Adrenal gland (tissue), 12 donors: ENCODE measurements around the gene GRAMD1B. TPM values are rescaled to one million over a fixed set of nuclear protein-coding genes. Genes with fewer than 3 reads are reported as not detected.

Experiments used
- DNase-seq, 7 donors: peaks; one replicate each; pipeline ENCODE4 v3.0.0-alpha.2; 2019 to 2020
- H3K27ac ChIP-seq, 5 donors: fragments of 200-600 bp; sonication (generic) in 4 of 5; 1 replicate in 3 of 5; 2 replicates in 2 of 5; pipeline versions ENCODE4 v1.5.1 to v1.8.0; 2016 to 2020; ENCODE audit warnings: mild to moderate bottlenecking in 1 of 5
- H3K27me3 ChIP-seq: fragments of 200-600 bp; 2 replicates; pipeline ENCODE4 v1.8.0; 2021
- H3K36me3 ChIP-seq, 2 donors: fragments of 200-600 bp; replicated peaks in 1 of 2; 1 replicate in 1 of 2; 2 replicates in 1 of 2; pipeline versions ENCODE4 v1.5.1 to v1.8.0; 2018 to 2022
- H3K4me1 ChIP-seq, 2 donors: fragments of 200-600 bp; replicated peaks in 1 of 2; 1 replicate in 1 of 2; 2 replicates in 1 of 2; pipeline versions ENCODE4 v1.5.1 to v1.8.0; 2018 to 2021
- H3K4me3 ChIP-seq, 4 donors: fragments of 200-600 bp; sonication (generic) in 3 of 4; one replicate each; pipeline ENCODE4 v1.5.1; 2016 to 2018
- H3K9me3 ChIP-seq, 3 donors: fragments of 200-600 bp; sonication (generic) in 1 of 3; replicated peaks in 1 of 3; 1 replicate in 2 of 3; 2 replicates in 1 of 3; pipeline versions ENCODE4 v1.5.1 to v1.8.0; 2016 to 2021
- CTCF ChIP-seq, 6 experiments: fragments of 450-650 bp in 4 of 6; fragments of 200-600 bp in 2 of 6; sonication (generic) in 1 of 6; IDR thresholded peaks; 1 replicate in 5 of 6; 2 replicates in 1 of 6; pipeline versions ENCODE4 v1.5.1 to v1.8.0; 2016 to 2021; ENCODE audit warnings: antibody characterized with exemption in 6 of 6, mild to moderate bottlenecking in 2 of 6, moderate library complexity in 1 of 6
- POLR2A ChIP-seq, 2 donors: fragments of 450-650 bp; IDR thresholded peaks; one replicate each; pipeline ENCODE4 v1.6.1; 2017; ENCODE audit warnings: antibody characterized with exemption in 2 of 2, mild to moderate bottlenecking in 2 of 2, moderate library complexity in 1 of 2
- WGBS, 4 donors: extraction: QIAGEN DNeasy Blood & Tissue Kit in 2 of 4; methylation state at CpG; one replicate each; pipeline versions ENCODE4 v1.1.5 to v1.1.7; 2013 to 2017; 5-methylcytosine and 5-hydroxymethylcytosine counted together
- intact Hi-C, 2 donors: fragments of 100-400 bp; cut with DNase I; formaldehyde crosslinking; loops; one replicate each; pipeline versions ENCODE4 v1.14.1 to v1.15.0; 2022 to 2023
- polyA plus RNA-seq, 3 donors: library from polyadenylated mRNA; stranded (reverse); fragments of 200-250 nt in 2 of 3; fragments of 350-450 nt in 1 of 3; fragmentation: Illumina TruSeq in 1 of 3; extraction: RNeasy Lipid Tissue Mini Kit (QIAGEN cat#74804) in 1 of 3; gene quantifications; one replicate each; pipeline ENCODE4 v1.2.3, GENCODE V29; 2013 to 2014
- total RNA-seq, 9 donors: library from RNA; depleted of rRNA in 4 of 9; stranded (reverse); fragments of >200 nt in 4 of 9; fragments of 120-200 nt in 1 of 9; fragmentation: NEBNext Ultra II Directional in 1 of 9; extraction: Animal tissue kit (Norgen Biotek cat#: 25700) in 1 of 9; gene quantifications; one replicate each; pipeline versions ENCODE4 v1.1.0 to v1.2.4, GENCODE V29; 2013 to 2023
- donor health status: healthy with polysubstance abuse.
- donor health status: Bipolar disorder and iron deficiency.
- donor health status: DM: yes; HTN: yes; CAD: no.
- donor health status: DM: no; HTN: no; CAD: no.
- donor health status: DM: no; HTN: no; CAD: no.
- donor health status: DM: yes; HTN: yes; CAD: no.

GRAMD1B gene
- total and polyA plus RNA-seq, 12 donors, result 101 to 1,898 (median 285) TPM

GRCh38 chr11:123564221-123564620, 134.2 kb downstream of the GRAMD1B start:
- no peak for TF ChIP-seq POLR2A (IDR thresholded peaks at IDR 0.05)
- no peaks in the 10 kb centered on the region for H3K36me3 ChIP-seq
- DNase-seq, result peak in 3 of 7 donors; percentile 3 to 12 (median 6)
- 85 to 93% (median 92%) methylated on average over 3 of the region's 3 CpGs for WGBS, 4 donors
- intact Hi-C loops, result no loop called here
- H3K4me1 ChIP-seq, result peaks cover 49 to 92% of the 10 kb centered on the region in 2 donors
- no peaks in the 10 kb centered on the region for H3K27me3 ChIP-seq
- H3K27ac ChIP-seq, result peak overlapping the region in 2 of 5 donors; percentile 40 to 92
- no peaks in the 10 kb centered on the region for H3K9me3 ChIP-seq
- H3K4me3 ChIP-seq, result no peak overlapping the region

GRCh38 chr11:123566852-123567251, 136.8 kb downstream of the GRAMD1B start:
- DNase-seq, result peak in 1 of 7 donors; percentile 9
- no peaks in the 10 kb centered on the region for H3K36me3 ChIP-seq
- peak overlapping the region in 3 of 5 donors; percentile 56 to 62 (median 62) for H3K27ac ChIP-seq
- peaks cover 27 to 86% of the 10 kb centered on the region in 2 donors for H3K4me1 ChIP-seq
- H3K27me3 ChIP-seq, result no peaks in the 10 kb centered on the region
- WGBS, 4 donors, result 49 to 59% (median 55%) methylated on average over 4 of the region's 4 CpGs
- TF ChIP-seq CTCF (IDR thresholded peaks at IDR 0.05) (no peak), POLR2A (IDR thresholded peaks at IDR 0.05) (no peak)
- no peak overlapping the region for H3K4me3 ChIP-seq
- H3K9me3 ChIP-seq, result no peaks in the 10 kb centered on the region
- intact Hi-C loops, result no loop called here

- Histone ChIP-seq H3K27me3 (no peaks in the 10 kb centered on the region), H3K36me3 (no peaks in the 10 kb centered on the region), H3K4me1 (peaks cover 23 to 84% of the 10 kb centered on the region in 2 donors), H3K27ac (peak overlapping the region in 3 of 5 donors; percentile 56 to 62 (median 62)), H3K4me3 (no peak overlapping the region), H3K9me3 (no peaks in the 10 kb centered on the region)
- intact Hi-C loops, result no loop called here
- peak in 3 of 7 donors; percentile 32 to 48 (median 41) for DNase-seq
- WGBS, 4 donors, result 15 to 40% (median 23%) methylated on average over 1 of the region's 1 CpG
- TF ChIP-seq CTCF (IDR thresholded peaks at IDR 0.05) (no peak), POLR2A (IDR thresholded peaks at IDR 0.05) (no peak)
Measured at GRCh38 chr11:123567466-123567865, 137.4 kb downstream of the GRAMD1B start.

GRCh38 chr11:123568367-123568870, 138.3 kb downstream of the GRAMD1B start:
- TF ChIP-seq POLR2A (IDR thresholded peaks at IDR 0.05), result no peak
- TF ChIP-seq CTCF (IDR thresholded peaks at IDR 0.05), result no peak
- 69 to 78% (median 71%) methylated on average over 7 of the region's 7 CpGs for WGBS, 4 donors
- H3K4me1 ChIP-seq, result peaks cover 20 to 74% of the 10 kb centered on the region in 2 donors
- no peaks in the 10 kb centered on the region for H3K27me3 ChIP-seq
- H3K4me3 ChIP-seq, result no peak overlapping the region
- no peaks in the 10 kb centered on the region for H3K36me3 ChIP-seq
- DNase-seq, result peak in 1 of 7 donors; percentile 11
- H3K27ac ChIP-seq, result peak overlapping the region in 3 of 5 donors; percentile 5 to 62 (median 62)
- H3K9me3 ChIP-seq, result no peaks in the 10 kb centered on the region
- intact Hi-C loops, result no loop called here

GRCh38 chr11:123569393-123569792, 139.3 kb downstream of the GRAMD1B start:
- no peak for TF ChIP-seq POLR2A (IDR thresholded peaks at IDR 0.05)
- no peak for DNase-seq
- 83 to 92% (median 88%) methylated on average over 5 of the region's 5 CpGs for WGBS, 4 donors
- Histone ChIP-seq H3K4me3 (no peak overlapping the region), H3K27ac (peak overlapping the region in 1 of 5 donors; percentile 5), H3K4me1 (peaks cover 16 to 64% of the 10 kb centered on the region in 2 donors), H3K36me3 (no peaks in the 10 kb centered on the region), H3K9me3 (no peaks in the 10 kb centered on the region), H3K27me3 (no peaks in the 10 kb centered on the region)
- intact Hi-C loops, result no loop called here
